Measurements from ENCODE around the gene FAM170B.

The FAM170B gene

GRCh38 chr10:49169776-49170175, 36.0 kb upstream of the FAM170B start:
- no peak for DNase-seq (ENCODE audit: low read depth, low spot score)

- DNase-seq (ENCODE audit: low read depth, low spot score) = no peak
Measured at GRCh38 chr10:49168831-49169500, 35.1 kb upstream of the FAM170B start.

- DNase-seq (ENCODE audit: low read depth, low spot score) = no peak
Measured at GRCh38 chr10:49168171-49168540, 34.3 kb upstream of the FAM170B start.

GRCh38 chr10:49167425-49168170, 33.8 kb upstream of the FAM170B start:
- no peak for DNase-seq (ENCODE audit: low read depth, low spot score)

- DNase-seq (ENCODE audit: low read depth, low spot score) = no peak
Measured at GRCh38 chr10:49166484-49167400, 32.9 kb upstream of the FAM170B start.

- no peak for DNase-seq (ENCODE audit: low read depth, low spot score)
Measured at GRCh38 chr10:49165821-49166483, 32.1 kb upstream of the FAM170B start.

GRCh38 chr10:49165259-49165658, 31.4 kb upstream of the FAM170B start:
- no peak for DNase-seq (ENCODE audit: low read depth, low spot score)

GRCh38 chr10:49164559-49165188, 30.9 kb upstream of the FAM170B start:
- DNase-seq (ENCODE audit: low read depth, low spot score) = no peak

- no peak for DNase-seq (ENCODE audit: low read depth, low spot score)
Measured at GRCh38 chr10:49163741-49164140, 29.9 kb upstream of the FAM170B start.

- no peak for DNase-seq (ENCODE audit: low read depth, low spot score)
Measured at GRCh38 chr10:49162761-49163310, 29.0 kb upstream of the FAM170B start.

GRCh38 chr10:49162063-49162462, 28.2 kb upstream of the FAM170B start:
- DNase-seq (ENCODE audit: low read depth, low spot score) = no peak

- no peak for DNase-seq (ENCODE audit: low read depth, low spot score)
Measured at GRCh38 chr10:49161411-49161997, 27.7 kb upstream of the FAM170B start.

- no peak for DNase-seq (ENCODE audit: low read depth, low spot score)
Measured at GRCh38 chr10:49160814-49161213, 27.0 kb upstream of the FAM170B start.

GRCh38 chr10:49160110-49160509, 26.3 kb upstream of the FAM170B start:
- no peak for DNase-seq (ENCODE audit: low read depth, low spot score)

GRCh38 chr10:49158915-49159314, 25.1 kb upstream of the FAM170B start:
- DNase-seq (ENCODE audit: low read depth, low spot score) = no peak

- no peak for DNase-seq (ENCODE audit: low read depth, low spot score)
Measured at GRCh38 chr10:49158404-49158803, 24.6 kb upstream of the FAM170B start.

- DNase-seq (ENCODE audit: low read depth, low spot score) = no peak
Measured at GRCh38 chr10:49157229-49157628, 23.4 kb upstream of the FAM170B start.

- DNase-seq (ENCODE audit: low read depth, low spot score) = no peak
Measured at GRCh38 chr10:49154641-49155040, 20.8 kb upstream of the FAM170B start.

GRCh38 chr10:49153971-49154370, 20.1 kb upstream of the FAM170B start:
- no peak for DNase-seq (ENCODE audit: low read depth, low spot score)

GRCh38 chr10:49153115-49153514, 19.3 kb upstream of the FAM170B start:
- no peak for DNase-seq (ENCODE audit: low read depth, low spot score)

GRCh38 chr10:49152663-49153062, 18.8 kb upstream of the FAM170B start:
- no peak for DNase-seq (ENCODE audit: low read depth, low spot score)
